ENCODE measurements around the gene ASAP3.

The ASAP3 gene

GRCh38 chr1:23422241-23422877, 61.6 kb downstream of the ASAP3 start:
- DNase-seq: peak; percentile 91

- peak; percentile 55 for DNase-seq
These were observed 62.2 kb downstream of the ASAP3 start for GRCh38 chr1:23421753-23422240.

GRCh38 chr1:23421343-23421742, 62.6 kb downstream of the ASAP3 start:
- no peak for DNase-seq

GRCh38 chr1:23420778-23421177, 63.2 kb downstream of the ASAP3 start:
- no peak for DNase-seq

GRCh38 chr1:23419180-23419579, 64.8 kb downstream of the ASAP3 start:
- DNase-seq: no peak

GRCh38 chr1:23417570-23417969, 66.4 kb downstream of the ASAP3 start:
- DNase-seq: no peak

GRCh38 chr1:23416964-23417363, 67.0 kb downstream of the ASAP3 start:
- no peak for DNase-seq

GRCh38 chr1:23408797-23409290, 75.1 kb downstream of the ASAP3 start:
- DNase-seq: no peak

- DNase-seq: no peak
These were observed 76.9 kb downstream of the ASAP3 start for GRCh38 chr1:23407016-23407630.

GRCh38 chr1:23405946-23406345, 78.0 kb downstream of the ASAP3 start:
- no peak for DNase-seq

GRCh38 chr1:23403735-23404486, 80.1 kb downstream of the ASAP3 start:
- DNase-seq: peak; percentile 89

- no peak for DNase-seq
These were observed 80.6 kb downstream of the ASAP3 start for GRCh38 chr1:23403355-23403734.

- no peak for DNase-seq
These were observed 81.0 kb downstream of the ASAP3 start for GRCh38 chr1:23403038-23403336.

GRCh38 chr1:23402286-23403037, 81.5 kb downstream of the ASAP3 start:
- no peak for DNase-seq

- no peak for DNase-seq
These were observed 82.7 kb downstream of the ASAP3 start for GRCh38 chr1:23401313-23401712.

- DNase-seq: no peak
These were observed 83.5 kb downstream of the ASAP3 start for GRCh38 chr1:23400324-23401114.

GRCh38 chr1:23399229-23399628, 84.8 kb downstream of the ASAP3 start:
- DNase-seq: no peak

- DNase-seq: no peak
These were observed 86.1 kb downstream of the ASAP3 start for GRCh38 chr1:23397908-23398307.

GRCh38 chr1:23396380-23396779, 87.6 kb downstream of the ASAP3 start:
- DNase-seq: no peak

- DNase-seq: no peak
These were observed 88.1 kb downstream of the ASAP3 start for GRCh38 chr1:23395849-23396248.

- DNase-seq: peak; percentile 58
These were observed 88.7 kb downstream of the ASAP3 start for GRCh38 chr1:23395154-23395724.

GRCh38 chr1:23394684-23395083, 89.3 kb downstream of the ASAP3 start:
- DNase-seq: peak; percentile 89

Measured in right forelimb (tissue), 1 donor.